ENCODE measurements around the gene UPK1A.

GRCh38 chr19:35620001-35620400 lies 46.3 kb upstream of the UPK1A start:
- TF ChIP-seq CTCF (IDR thresholded peaks at IDR 0.05 in 2 of 3, conservative IDR thresholded peaks at IDR 0.05 in 1 of 3; ENCODE audit: borderline replicate concordance in 1 of 3, insufficient read depth in 1 of 3, low read depth in 2 of 3, low read length in 2 of 3) (no peak), JUND (IDR thresholded peaks at IDR 0.05) (no peak), POLR2A (IDR thresholded peaks at IDR 0.05; ENCODE audit: borderline replicate concordance, extremely low read depth, insufficient read depth, insufficient read length) (no peak), EZH2phosphoT487 (IDR thresholded peaks at IDR 0.05; ENCODE audit: borderline replicate concordance) (no peak), TCF7L2 (IDR thresholded peaks at IDR 0.05; ENCODE audit: borderline replicate concordance, extremely low read depth, insufficient read depth, insufficient read length) (no peak), EZH2 (IDR thresholded peaks at IDR 0.05) (no peak), SP1 (IDR thresholded peaks at IDR 0.05; ENCODE audit: low read depth) (no peak), RAD21 (IDR thresholded peaks at IDR 0.05; ENCODE audit: low read depth) (no peak), CBX3 (IDR thresholded peaks at IDR 0.05; ENCODE audit: low read depth) (no peak), EGR1 (IDR thresholded peaks at IDR 0.05; ENCODE audit: low read depth) (no peak), POLR2AphosphoS5 (IDR thresholded peaks at IDR 0.05; ENCODE audit: low read depth, low read length) (no peak), MAX (IDR thresholded peaks at IDR 0.05) (no peak)
- TF ChIP-seq, protein P1, sequence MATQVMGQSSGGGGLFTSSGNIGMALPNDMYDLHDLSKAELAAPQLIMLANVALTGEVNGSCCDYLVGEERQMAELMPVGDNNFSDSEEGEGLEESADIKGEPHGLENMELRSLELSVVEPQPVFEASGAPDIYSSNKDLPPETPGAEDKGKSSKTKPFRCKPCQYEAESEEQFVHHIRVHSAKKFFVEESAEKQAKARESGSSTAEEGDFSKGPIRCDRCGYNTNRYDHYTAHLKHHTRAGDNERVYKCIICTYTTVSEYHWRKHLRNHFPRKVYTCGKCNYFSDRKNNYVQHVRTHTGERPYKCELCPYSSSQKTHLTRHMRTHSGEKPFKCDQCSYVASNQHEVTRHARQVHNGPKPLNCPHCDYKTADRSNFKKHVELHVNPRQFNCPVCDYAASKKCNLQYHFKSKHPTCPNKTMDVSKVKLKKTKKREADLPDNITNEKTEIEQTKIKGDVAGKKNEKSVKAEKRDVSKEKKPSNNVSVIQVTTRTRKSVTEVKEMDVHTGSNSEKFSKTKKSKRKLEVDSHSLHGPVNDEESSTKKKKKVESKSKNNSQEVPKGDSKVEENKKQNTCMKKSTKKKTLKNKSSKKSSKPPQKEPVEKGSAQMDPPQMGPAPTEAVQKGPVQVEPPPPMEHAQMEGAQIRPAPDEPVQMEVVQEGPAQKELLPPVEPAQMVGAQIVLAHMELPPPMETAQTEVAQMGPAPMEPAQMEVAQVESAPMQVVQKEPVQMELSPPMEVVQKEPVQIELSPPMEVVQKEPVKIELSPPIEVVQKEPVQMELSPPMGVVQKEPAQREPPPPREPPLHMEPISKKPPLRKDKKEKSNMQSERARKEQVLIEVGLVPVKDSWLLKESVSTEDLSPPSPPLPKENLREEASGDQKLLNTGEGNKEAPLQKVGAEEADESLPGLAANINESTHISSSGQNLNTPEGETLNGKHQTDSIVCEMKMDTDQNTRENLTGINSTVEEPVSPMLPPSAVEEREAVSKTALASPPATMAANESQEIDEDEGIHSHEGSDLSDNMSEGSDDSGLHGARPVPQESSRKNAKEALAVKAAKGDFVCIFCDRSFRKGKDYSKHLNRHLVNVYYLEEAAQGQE (IDR thresholded peaks at IDR 0.05; ENCODE audit: low read depth) = no peak

All from HCT116 (cell line).